Activated naive CD8-positive, alpha-beta T cell treated with anti-CD3 and anti-CD28 coated beads for 36 hours (primary cell): ENCODE measurements around the gene TMEM253. TPM values are rescaled to one million over a fixed set of nuclear protein-coding genes. Genes with fewer than 3 reads are reported as not detected.
A peak's percentile ranks its signal among the peaks of the same experiment; 100 is the strongest.

ENCODE experiments used
- DNase-seq: peaks from one replicate; pipeline ENCODE4 v3.0.0; 2021
- H3K27ac Mint-ChIP-seq: one replicate; pipeline ENCODE4 v1.8.0; 2022; ENCODE audit warnings: mild to moderate bottlenecking, moderate library complexity, mixed read lengths
- H3K27me3 Mint-ChIP-seq: one replicate; pipeline ENCODE4 v1.8.0; 2022; ENCODE audit warnings: mild to moderate bottlenecking, mixed read lengths
- H3K36me3 Mint-ChIP-seq: one replicate; pipeline ENCODE4 v1.8.0; 2021; ENCODE audit warnings: mild to moderate bottlenecking, mixed read lengths
- H3K4me1 Mint-ChIP-seq: one replicate; pipeline ENCODE4 v1.8.0; 2021; ENCODE audit warnings: mixed read lengths
- H3K4me3 Mint-ChIP-seq: one replicate; pipeline ENCODE4 v1.8.0; 2022; ENCODE audit warnings: mild to moderate bottlenecking, moderate library complexity, mixed read lengths
- H3K9me3 Mint-ChIP-seq: one replicate; pipeline ENCODE4 v1.8.0; 2022; ENCODE audit warnings: mixed read lengths
- total RNA-seq, 2 experiments: library from RNA; stranded (reverse); gene quantifications; one replicate each; pipeline ENCODE4 v1.2.3, GENCODE V29; 2021

Gene TMEM253
- total RNA-seq, 2 experiments from 2014 or later = not detected

GRCh38 chr14:21068521-21069387, 32.1 kb upstream of the TMEM253 start:
- Mint-ChIP-seq H3K27me3 (peaks cover 81% of the 10 kb centered on the region), H3K36me3 (no peaks in the 10 kb centered on the region), H3K4me1 (peaks cover 28% of the 10 kb centered on the region), H3K9me3 (no peaks in the 10 kb centered on the region), H3K27ac (no peak overlapping the region), H3K4me3 (peak overlapping the region; percentile 71)
- peak; percentile 50 for DNase-seq

GRCh38 chr14:21069388-21070082, 31.3 kb upstream of the TMEM253 start:
- DNase-seq = no peak
- H3K9me3 Mint-ChIP-seq = no peaks in the 10 kb centered on the region
- no peak overlapping the region for H3K27ac Mint-ChIP-seq
- peaks cover 83% of the 10 kb centered on the region for H3K27me3 Mint-ChIP-seq
- H3K4me1 Mint-ChIP-seq = peaks cover 28% of the 10 kb centered on the region
- H3K4me3 Mint-ChIP-seq = peak overlapping the region; percentile 71
- H3K36me3 Mint-ChIP-seq = no peaks in the 10 kb centered on the region

- H3K27ac Mint-ChIP-seq = no peak within 1 kb of the TSS
- H3K27me3 Mint-ChIP-seq = peaks cover 77% of the 10 kb centered on the region
- DNase-seq = peak; percentile 24
- peaks cover 28% of the 10 kb centered on the region for H3K4me1 Mint-ChIP-seq
- peak within 1 kb of the TSS; percentile 73 for H3K4me3 Mint-ChIP-seq
- H3K9me3 Mint-ChIP-seq = no peaks in the 10 kb centered on the region
- no peaks in the 10 kb centered on the region for H3K36me3 Mint-ChIP-seq
Measured at GRCh38 chr14:21070083-21070609, 30.7 kb upstream of the TMEM253 start, which contains the start of gene ARHGEF40. Gene ARHGEF40, plus strand, starts transcription at chr14:21070304. Its CDS starts 93 bp downstream, at chr14:21070397.

GRCh38 chr14:21070610-21071224, 30.1 kb upstream of the TMEM253 start:
- no peak overlapping the region for H3K27ac Mint-ChIP-seq
- peak overlapping the region; percentile 73 for H3K4me3 Mint-ChIP-seq
- peaks cover 28% of the 10 kb centered on the region for H3K4me1 Mint-ChIP-seq
- H3K27me3 Mint-ChIP-seq = peaks cover 72% of the 10 kb centered on the region
- H3K9me3 Mint-ChIP-seq = no peaks in the 10 kb centered on the region
- H3K36me3 Mint-ChIP-seq = no peaks in the 10 kb centered on the region
- peak; percentile 19 for DNase-seq

GRCh38 chr14:21071225-21072030, 29.4 kb upstream of the TMEM253 start:
- Mint-ChIP-seq H3K27ac (no peak overlapping the region), H3K9me3 (no peaks in the 10 kb centered on the region), H3K27me3 (peaks cover 66% of the 10 kb centered on the region), H3K36me3 (no peaks in the 10 kb centered on the region), H3K4me1 (peaks cover 28% of the 10 kb centered on the region), H3K4me3 (peak overlapping the region; percentile 73)
- DNase-seq = peak; percentile 44

GRCh38 chr14:21072031-21072473, 28.8 kb upstream of the TMEM253 start:
- H3K27ac Mint-ChIP-seq = no peak overlapping the region
- peaks cover 60% of the 10 kb centered on the region for H3K27me3 Mint-ChIP-seq
- no peak for DNase-seq
- peak overlapping the region; percentile 73 for H3K4me3 Mint-ChIP-seq
- no peaks in the 10 kb centered on the region for H3K36me3 Mint-ChIP-seq
- no peaks in the 10 kb centered on the region for H3K9me3 Mint-ChIP-seq
- peaks cover 28% of the 10 kb centered on the region for H3K4me1 Mint-ChIP-seq

GRCh38 chr14:21072781-21073339, 28.0 kb upstream of the TMEM253 start:
- DNase-seq = no peak
- Mint-ChIP-seq H3K27ac (no peak overlapping the region), H3K9me3 (no peaks in the 10 kb centered on the region), H3K27me3 (peaks cover 52% of the 10 kb centered on the region), H3K4me3 (no peak overlapping the region), H3K4me1 (peaks cover 28% of the 10 kb centered on the region), H3K36me3 (no peaks in the 10 kb centered on the region)

GRCh38 chr14:21073921-21074320, 26.9 kb upstream of the TMEM253 start:
- H3K27ac Mint-ChIP-seq = no peak overlapping the region
- H3K27me3 Mint-ChIP-seq = peaks cover 44% of the 10 kb centered on the region
- H3K9me3 Mint-ChIP-seq = no peaks in the 10 kb centered on the region

GRCh38 chr14:21074398-21075272, 26.2 kb upstream of the TMEM253 start:
- no peaks in the 10 kb centered on the region for H3K9me3 Mint-ChIP-seq
- H3K27ac Mint-ChIP-seq = no peak overlapping the region
- H3K27me3 Mint-ChIP-seq = peaks cover 37% of the 10 kb centered on the region

More at GRCh38 chr14:21073921-21074320, 26.9 kb upstream of the TMEM253 start:
- H3K4me1 Mint-ChIP-seq = peaks cover 23% of the 10 kb centered on the region
- DNase-seq = no peak
- no peak overlapping the region for H3K4me3 Mint-ChIP-seq
- no peaks in the 10 kb centered on the region for H3K36me3 Mint-ChIP-seq

GRCh38 chr14:21075719-21076437, 25.0 kb upstream of the TMEM253 start:
- H3K27me3 Mint-ChIP-seq = peaks cover 27% of the 10 kb centered on the region
- H3K4me3 Mint-ChIP-seq = no peak overlapping the region

More at GRCh38 chr14:21074398-21075272, 26.2 kb upstream of the TMEM253 start:
- Mint-ChIP-seq H3K4me3 (no peak overlapping the region), H3K36me3 (no peaks in the 10 kb centered on the region), H3K4me1 (peaks cover 17% of the 10 kb centered on the region)
- no peak for DNase-seq

GRCh38 chr14:21077672-21078071, 23.2 kb upstream of the TMEM253 start:
- Mint-ChIP-seq H3K4me3 (no peak overlapping the region), H3K27me3 (peaks cover 9% of the 10 kb centered on the region), H3K9me3 (no peaks in the 10 kb centered on the region), H3K4me1 (no peaks in the 10 kb centered on the region), H3K36me3 (no peaks in the 10 kb centered on the region), H3K27ac (no peak overlapping the region)
- DNase-seq = no peak

More at GRCh38 chr14:21075719-21076437, 25.0 kb upstream of the TMEM253 start:
- no peak overlapping the region for H3K27ac Mint-ChIP-seq
- no peak for DNase-seq
- no peaks in the 10 kb centered on the region for H3K9me3 Mint-ChIP-seq
- no peaks in the 10 kb centered on the region for H3K36me3 Mint-ChIP-seq
- peaks cover 9% of the 10 kb centered on the region for H3K4me1 Mint-ChIP-seq

- DNase-seq = no peak
- Mint-ChIP-seq H3K4me1 (no peaks in the 10 kb centered on the region), H3K4me3 (no peak overlapping the region), H3K27me3 (peaks cover 7% of the 10 kb centered on the region), H3K36me3 (no peaks in the 10 kb centered on the region), H3K9me3 (no peaks in the 10 kb centered on the region), H3K27ac (no peak overlapping the region)
Measured at GRCh38 chr14:21078287-21078686, 22.6 kb upstream of the TMEM253 start.

- Mint-ChIP-seq H3K4me1 (no peaks in the 10 kb centered on the region), H3K9me3 (no peaks in the 10 kb centered on the region), H3K36me3 (no peaks in the 10 kb centered on the region), H3K27me3 (peaks cover 2% of the 10 kb centered on the region), H3K4me3 (no peak overlapping the region), H3K27ac (no peak overlapping the region)
- DNase-seq = no peak
Measured at GRCh38 chr14:21078726-21079125, 22.1 kb upstream of the TMEM253 start.
